ENCODE data around the gene LDLRAD2. TPM values are rescaled to one million over a fixed set of nuclear protein-coding genes. Genes with fewer than 3 reads are reported as not detected.

The LDLRAD2 gene
- total and polyA plus RNA-seq, 4 donors: 0.12 to 2.7 (median 0.23) TPM; not detected in 1

DNA sequence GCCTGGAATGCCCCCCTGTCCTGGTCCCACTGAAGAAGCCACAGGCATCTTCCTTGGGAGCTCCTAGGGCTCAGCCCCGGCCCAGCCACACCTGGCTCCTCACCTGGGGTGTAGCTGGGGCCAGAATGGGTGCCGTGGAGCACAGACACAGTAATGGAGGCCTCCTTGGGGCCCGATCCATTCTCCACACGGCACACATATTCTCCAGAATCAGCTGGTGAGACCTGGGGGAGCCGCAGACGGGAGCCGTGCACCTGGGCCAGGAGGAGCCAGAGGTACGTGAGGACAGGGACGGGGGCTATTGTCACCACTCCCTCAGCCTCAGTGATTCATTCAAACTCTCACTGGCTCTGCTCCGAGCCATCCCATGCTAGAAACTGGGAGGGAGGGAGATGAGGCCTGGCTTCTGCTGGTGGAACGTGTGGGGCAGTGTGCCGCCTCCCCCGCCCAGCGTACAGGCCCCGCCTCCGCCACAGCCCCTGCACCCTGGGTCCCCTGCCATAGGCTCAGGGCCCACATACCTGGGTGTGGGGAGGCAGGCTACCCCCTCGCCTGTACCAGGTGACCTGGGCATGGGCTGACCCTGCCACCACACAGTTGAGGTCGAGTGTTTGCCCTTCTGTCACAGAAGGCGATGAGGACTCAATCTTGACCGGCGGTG, 42.2 kb downstream of the LDLRAD2 start:
- no peak overlapping the region for H3K4me3 ChIP-seq (ENCODE audit: low read depth in 1 of 3, low read length in 3 of 3)
- DNase-seq (ENCODE audit: low spot score): no peak
- no peak overlapping the region for H3K9ac ChIP-seq (ENCODE audit: low read depth in 1 of 2, low read length in 2 of 2)
- peaks cover 0 to 6% (median 0%) of the 10 kb centered on the region in 4 donors for H3K4me1 ChIP-seq (ENCODE audit: control insufficient read depth in 4 of 4, insufficient read depth in 4 of 4, low read length in 3 of 4)
- no peak for TF ChIP-seq ATF3 (IDR thresholded peaks at IDR 0.05)
- TF ChIP-seq, protein P1, sequence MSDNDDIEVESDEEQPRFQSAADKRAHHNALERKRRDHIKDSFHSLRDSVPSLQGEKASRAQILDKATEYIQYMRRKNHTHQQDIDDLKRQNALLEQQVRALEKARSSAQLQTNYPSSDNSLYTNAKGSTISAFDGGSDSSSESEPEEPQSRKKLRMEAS (IDR thresholded peaks at IDR 0.05): no peak
- H3K27ac ChIP-seq (ENCODE audit: low read depth in 1 of 2, low read length in 2 of 2): no peak overlapping the region
- H3K27me3 ChIP-seq (ENCODE audit: control insufficient read depth in 4 of 4, insufficient read depth in 4 of 4, low read length in 3 of 4): no peaks in the 10 kb centered on the region
- H3K9me3 ChIP-seq (ENCODE audit: control insufficient read depth in 4 of 4, low read length in 3 of 4): no peaks in the 10 kb centered on the region
- WGBS: 96% methylated on average over 21 of the region's 21 CpGs
- peaks cover 0 to 2% (median under 1%) of the 10 kb centered on the region in 4 donors for H3K36me3 ChIP-seq (ENCODE audit: control insufficient read depth in 4 of 4, insufficient read depth in 3 of 4, low read depth in 1 of 4, low read length in 3 of 4)

DNA sequence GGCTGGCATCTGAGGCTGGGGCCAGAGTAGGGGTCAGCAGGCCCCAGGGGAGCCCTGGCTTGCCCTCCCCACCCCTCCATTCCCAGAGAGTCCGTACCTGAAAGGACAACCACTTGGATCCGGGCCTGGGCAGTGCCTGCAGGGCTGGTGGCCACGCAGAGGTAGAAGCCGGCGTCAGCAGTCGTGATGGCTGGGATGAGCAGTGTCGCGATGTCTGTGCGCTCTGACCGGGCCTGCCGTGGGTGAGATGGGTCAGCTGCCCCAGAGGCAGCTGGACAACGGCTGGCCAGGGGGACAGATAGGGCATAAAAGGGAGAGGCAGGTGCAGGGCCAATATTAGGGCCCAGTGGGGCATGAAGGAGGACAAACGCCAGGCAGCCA, 42.7 kb downstream of the LDLRAD2 start:
- Histone ChIP-seq H3K27ac (ENCODE audit: low read depth in 1 of 2, low read length in 2 of 2) (no peak overlapping the region), H3K4me3 (ENCODE audit: low read depth in 1 of 3, low read length in 3 of 3) (no peak overlapping the region), H3K4me1 (ENCODE audit: control insufficient read depth in 4 of 4, insufficient read depth in 4 of 4, low read length in 3 of 4) (peaks cover 0 to 6% (median 0%) of the 10 kb centered on the region in 4 donors), H3K9ac (ENCODE audit: low read depth in 1 of 2, low read length in 2 of 2) (no peak overlapping the region), H3K9me3 (ENCODE audit: control insufficient read depth in 4 of 4, low read length in 3 of 4) (no peaks in the 10 kb centered on the region), H3K27me3 (ENCODE audit: control insufficient read depth in 4 of 4, insufficient read depth in 4 of 4, low read length in 3 of 4) (no peaks in the 10 kb centered on the region), H3K36me3 (ENCODE audit: control insufficient read depth in 4 of 4, insufficient read depth in 3 of 4, low read depth in 1 of 4, low read length in 3 of 4) (peaks cover 0 to 2% (median under 1%) of the 10 kb centered on the region in 4 donors)
- TF ChIP-seq FOXA1 (IDR thresholded peaks at IDR 0.05) (no peak), HNF4G (IDR thresholded peaks at IDR 0.05) (no peak), NR2F2 (IDR thresholded peaks at IDR 0.05) (no peak), GABPA (IDR thresholded peaks at IDR 0.05 in 1 of 2, conservative IDR thresholded peaks at IDR 0.05 in 1 of 2) (no peak), HNF4A (conservative IDR thresholded peaks at IDR 0.05) (no peak), TAF1 (conservative IDR thresholded peaks at IDR 0.05) (no peak), RXRA (IDR thresholded peaks at IDR 0.05) (no peak), CTCF (IDR thresholded peaks at IDR 0.05; ENCODE audit: low read depth, low read length, missing input control) (no peak), JUND (IDR thresholded peaks at IDR 0.05) (no peak), RAD21 (IDR thresholded peaks at IDR 0.05) (no peak), FOXA2 (IDR thresholded peaks at IDR 0.05) (no peak), YY1 (IDR thresholded peaks at IDR 0.05) (no peak), SP1 (IDR thresholded peaks at IDR 0.05) (no peak), ATF3 (IDR thresholded peaks at IDR 0.05) (no peak)
- TF ChIP-seq, protein P2, sequence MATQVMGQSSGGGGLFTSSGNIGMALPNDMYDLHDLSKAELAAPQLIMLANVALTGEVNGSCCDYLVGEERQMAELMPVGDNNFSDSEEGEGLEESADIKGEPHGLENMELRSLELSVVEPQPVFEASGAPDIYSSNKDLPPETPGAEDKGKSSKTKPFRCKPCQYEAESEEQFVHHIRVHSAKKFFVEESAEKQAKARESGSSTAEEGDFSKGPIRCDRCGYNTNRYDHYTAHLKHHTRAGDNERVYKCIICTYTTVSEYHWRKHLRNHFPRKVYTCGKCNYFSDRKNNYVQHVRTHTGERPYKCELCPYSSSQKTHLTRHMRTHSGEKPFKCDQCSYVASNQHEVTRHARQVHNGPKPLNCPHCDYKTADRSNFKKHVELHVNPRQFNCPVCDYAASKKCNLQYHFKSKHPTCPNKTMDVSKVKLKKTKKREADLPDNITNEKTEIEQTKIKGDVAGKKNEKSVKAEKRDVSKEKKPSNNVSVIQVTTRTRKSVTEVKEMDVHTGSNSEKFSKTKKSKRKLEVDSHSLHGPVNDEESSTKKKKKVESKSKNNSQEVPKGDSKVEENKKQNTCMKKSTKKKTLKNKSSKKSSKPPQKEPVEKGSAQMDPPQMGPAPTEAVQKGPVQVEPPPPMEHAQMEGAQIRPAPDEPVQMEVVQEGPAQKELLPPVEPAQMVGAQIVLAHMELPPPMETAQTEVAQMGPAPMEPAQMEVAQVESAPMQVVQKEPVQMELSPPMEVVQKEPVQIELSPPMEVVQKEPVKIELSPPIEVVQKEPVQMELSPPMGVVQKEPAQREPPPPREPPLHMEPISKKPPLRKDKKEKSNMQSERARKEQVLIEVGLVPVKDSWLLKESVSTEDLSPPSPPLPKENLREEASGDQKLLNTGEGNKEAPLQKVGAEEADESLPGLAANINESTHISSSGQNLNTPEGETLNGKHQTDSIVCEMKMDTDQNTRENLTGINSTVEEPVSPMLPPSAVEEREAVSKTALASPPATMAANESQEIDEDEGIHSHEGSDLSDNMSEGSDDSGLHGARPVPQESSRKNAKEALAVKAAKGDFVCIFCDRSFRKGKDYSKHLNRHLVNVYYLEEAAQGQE (IDR thresholded peaks at IDR 0.05): no peak
- TF ChIP-seq, protein P3, sequence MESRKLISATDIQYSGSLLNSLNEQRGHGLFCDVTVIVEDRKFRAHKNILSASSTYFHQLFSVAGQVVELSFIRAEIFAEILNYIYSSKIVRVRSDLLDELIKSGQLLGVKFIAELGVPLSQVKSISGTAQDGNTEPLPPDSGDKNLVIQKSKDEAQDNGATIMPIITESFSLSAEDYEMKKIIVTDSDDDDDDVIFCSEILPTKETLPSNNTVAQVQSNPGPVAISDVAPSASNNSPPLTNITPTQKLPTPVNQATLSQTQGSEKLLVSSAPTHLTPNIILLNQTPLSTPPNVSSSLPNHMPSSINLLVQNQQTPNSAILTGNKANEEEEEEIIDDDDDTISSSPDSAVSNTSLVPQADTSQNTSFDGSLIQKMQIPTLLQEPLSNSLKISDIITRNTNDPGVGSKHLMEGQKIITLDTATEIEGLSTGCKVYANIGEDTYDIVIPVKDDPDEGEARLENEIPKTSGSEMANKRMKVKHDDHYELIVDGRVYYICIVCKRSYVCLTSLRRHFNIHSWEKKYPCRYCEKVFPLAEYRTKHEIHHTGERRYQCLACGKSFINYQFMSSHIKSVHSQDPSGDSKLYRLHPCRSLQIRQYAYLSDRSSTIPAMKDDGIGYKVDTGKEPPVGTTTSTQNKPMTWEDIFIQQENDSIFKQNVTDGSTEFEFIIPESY (IDR thresholded peaks at IDR 0.05): no peak
- TF ChIP-seq, protein P1 (IDR thresholded peaks at IDR 0.05): no peak
- WGBS: 96% methylated on average over 13 of the region's 13 CpGs
- DNase-seq (ENCODE audit: low spot score): no peak
